Stimulated activated CD8-positive, alpha-beta memory T cell treated with anti-CD3 and anti-CD28 coated beads, Interleukin-7, amount 100 ng/mL, for 1 hour (primary cell): ENCODE measurements around the gene CHAT.

ENCODE experiments used
- DNase-seq, 2 donors: peaks; one replicate each; pipeline ENCODE4 v3.0.0-alpha.2; 2020; ENCODE audit warnings: low read depth in 2 of 2

Gene CHAT

GRCh38 chr10:49613882-49614241, at the start of gene CHAT:
Gene CHAT (plus strand): TSS chr10:49614037. CDS start chr10:49614190, 153 bp downstream.
- no peak for DNase-seq

DNA sequence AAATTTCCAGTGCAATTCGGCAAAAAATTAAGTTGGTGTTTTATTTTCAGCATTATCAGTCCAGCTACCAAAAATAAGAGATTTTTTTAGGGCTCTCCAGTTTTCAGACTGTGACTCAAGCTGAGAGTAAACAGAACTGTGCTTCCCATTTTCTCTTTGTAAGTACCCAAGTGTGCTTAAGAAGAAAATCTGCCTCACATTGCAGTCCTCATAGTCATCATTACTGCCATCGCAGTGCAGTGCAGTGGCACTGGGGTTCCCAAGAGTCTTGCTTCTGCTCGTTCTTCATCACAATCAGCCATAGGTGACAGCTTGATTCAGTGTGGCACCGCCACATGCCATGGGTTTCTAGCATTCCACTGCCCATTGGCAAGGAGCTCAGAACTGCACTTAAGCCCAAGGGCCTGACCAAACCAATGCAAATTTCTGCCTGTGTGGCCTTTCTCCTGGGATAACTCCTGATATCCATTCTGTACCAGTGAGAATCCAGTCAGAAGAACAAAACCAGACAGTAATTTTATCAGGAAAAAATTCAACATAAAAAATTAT, 49.3 kb upstream of the CHAT start:
- DNase-seq = no peak

DNA sequence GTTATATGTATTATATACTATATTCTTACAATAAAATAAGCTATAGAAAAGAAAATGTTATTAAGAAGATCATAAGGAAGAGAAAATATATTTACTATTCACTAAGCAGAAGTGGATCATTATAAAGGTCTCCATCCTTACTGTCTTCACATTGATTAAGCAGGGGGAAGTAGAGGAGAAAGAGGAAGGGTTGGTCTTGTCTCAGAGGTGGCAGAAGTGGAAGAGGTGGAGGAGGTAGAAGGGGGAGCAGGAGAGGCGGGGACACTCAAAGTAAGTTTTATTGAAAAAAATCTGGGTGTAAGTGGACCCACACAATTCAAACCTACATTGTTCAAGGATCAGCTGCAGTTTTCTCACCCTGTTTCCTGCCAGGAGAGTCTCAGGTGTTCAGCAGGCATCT, 46.0 kb upstream of the CHAT start:
- no peak for DNase-seq

GRCh38 chr10:49568235-49568634, 45.6 kb upstream of the CHAT start:
- DNase-seq = no peak

DNA sequence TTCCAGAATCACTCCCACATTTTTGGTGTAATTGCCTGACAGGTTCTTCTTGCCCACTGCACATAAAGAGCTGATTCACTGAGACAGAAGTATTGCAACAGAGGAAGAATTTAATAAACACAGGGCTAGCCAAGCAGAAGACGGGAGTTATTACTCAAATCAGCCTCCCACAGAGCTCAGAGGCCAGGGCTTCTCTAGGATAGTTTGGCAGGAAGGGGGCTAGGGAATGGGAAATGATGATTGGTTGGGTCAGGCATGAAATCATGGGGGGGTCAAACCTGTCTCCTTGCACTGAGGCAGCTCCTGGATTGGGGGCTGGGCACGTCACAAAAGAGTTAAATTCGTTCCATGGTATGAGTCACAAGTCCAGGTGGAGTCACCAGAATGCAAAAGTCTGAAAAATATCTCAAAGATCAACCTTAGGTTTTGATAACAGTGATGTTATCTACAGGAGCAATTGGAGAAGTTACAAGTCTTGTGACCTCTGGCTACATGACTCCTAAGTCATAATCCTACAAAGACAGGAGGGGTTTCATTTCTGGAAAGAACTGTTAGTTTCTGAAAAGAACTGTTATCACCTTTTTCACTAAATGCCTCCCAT, 44.7 kb upstream of the CHAT start:
- DNase-seq = no peak

GRCh38 chr10:49571388-49571787, 42.4 kb upstream of the CHAT start:
- no peak for DNase-seq

- DNase-seq = no peak
Observed at GRCh38 chr10:49572594-49573114, 41.2 kb upstream of the CHAT start.

DNA sequence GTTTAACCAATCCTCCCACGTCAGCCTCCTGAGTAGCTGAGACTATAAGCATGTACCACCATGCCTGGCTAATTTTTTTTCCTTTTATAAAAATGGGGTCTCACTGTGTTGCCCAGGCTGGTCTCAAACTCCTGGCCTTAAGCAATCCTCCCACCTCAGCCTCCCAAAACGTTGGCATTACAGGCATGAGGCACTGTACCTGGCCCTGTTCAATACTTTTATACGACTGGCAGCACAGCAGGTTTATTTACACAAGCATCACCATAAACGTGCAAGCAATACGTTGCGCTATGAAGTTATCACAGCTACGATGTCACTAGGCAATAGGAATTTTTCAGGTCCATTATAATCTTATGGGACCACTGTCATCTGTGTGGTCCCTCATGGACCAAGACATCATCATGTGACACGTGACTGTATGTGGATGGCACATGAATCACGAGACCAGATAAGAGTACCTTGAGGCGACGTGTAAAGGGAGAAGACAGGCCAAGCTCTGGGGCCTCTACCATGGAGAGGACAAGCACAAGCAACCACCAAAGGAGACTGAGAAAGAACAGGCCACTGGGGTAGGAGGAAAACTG, 38.3 kb upstream of the CHAT start:
- no peak for DNase-seq

- DNase-seq = no peak
Observed at GRCh38 chr10:49577182-49577925, 36.5 kb upstream of the CHAT start.

GRCh38 chr10:49578392-49578791, 35.4 kb upstream of the CHAT start:
- DNase-seq = no peak

GRCh38 chr10:49579621-49580020, 34.2 kb upstream of the CHAT start:
- DNase-seq = no peak

DNA sequence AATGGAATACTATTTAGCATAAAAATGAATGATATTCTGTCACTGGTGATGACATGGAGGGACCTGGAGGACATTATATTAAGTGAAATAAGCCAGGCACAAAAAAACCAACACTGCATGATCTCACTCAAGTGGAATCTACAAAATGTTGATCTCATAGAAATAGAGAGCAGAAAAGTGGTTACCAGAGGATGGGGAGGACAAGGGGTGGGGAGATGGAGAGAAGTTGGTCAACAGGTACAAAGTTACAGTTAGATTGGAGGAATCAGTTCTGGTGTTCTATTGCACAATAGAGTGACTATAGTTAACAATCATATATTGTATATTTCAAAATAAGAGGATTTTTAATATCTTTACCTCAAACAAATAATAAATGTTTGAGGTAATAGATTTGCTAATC, 28.4 kb upstream of the CHAT start:
- no peak for DNase-seq

GRCh38 chr10:49587981-49588380, 25.9 kb upstream of the CHAT start:
- no peak for DNase-seq

DNA sequence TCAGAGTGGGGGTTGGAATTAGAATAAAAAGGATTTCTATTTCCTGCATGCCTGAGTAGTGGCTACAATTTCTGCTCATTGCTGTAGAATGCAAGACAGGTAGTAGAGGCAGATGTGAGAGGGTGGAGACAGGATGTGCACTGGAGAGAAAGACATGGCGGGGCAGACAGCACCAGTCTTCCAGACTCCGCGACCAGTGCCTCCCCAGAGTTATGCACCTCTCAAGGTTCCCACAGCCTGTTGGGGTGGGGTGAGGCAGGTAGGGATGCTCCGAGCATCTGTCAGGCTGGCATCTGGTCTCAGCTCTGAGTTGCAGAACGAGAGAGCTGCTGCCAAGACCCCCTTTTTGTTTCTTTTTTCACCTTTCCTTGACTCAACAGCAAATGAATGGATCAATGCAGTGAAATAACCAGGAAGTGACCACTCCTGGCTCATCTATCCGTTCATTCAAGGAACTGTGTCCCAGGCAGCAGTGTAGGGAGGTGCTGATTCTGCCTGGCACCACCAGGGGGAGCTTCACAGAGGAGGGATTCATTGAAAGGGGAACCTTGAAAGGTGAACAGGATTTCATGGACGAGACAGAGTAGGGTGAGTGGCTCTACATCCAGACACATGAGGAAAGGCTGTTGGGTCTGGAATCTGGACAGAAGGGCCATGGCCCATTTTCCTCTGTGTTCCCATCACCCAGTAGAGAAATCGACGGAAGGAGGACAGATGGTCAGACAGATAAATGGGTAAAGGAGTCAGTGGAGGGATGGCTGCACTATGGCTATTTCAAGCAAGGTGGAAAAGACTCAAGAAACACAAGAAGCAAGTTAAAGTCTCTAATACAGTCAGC, 20.9 kb upstream of the CHAT start:
- peak; percentile 5 to 25 for DNase-seq

- DNase-seq = no peak
Observed at GRCh38 chr10:49593564-49593875, 20.3 kb upstream of the CHAT start.

DNA sequence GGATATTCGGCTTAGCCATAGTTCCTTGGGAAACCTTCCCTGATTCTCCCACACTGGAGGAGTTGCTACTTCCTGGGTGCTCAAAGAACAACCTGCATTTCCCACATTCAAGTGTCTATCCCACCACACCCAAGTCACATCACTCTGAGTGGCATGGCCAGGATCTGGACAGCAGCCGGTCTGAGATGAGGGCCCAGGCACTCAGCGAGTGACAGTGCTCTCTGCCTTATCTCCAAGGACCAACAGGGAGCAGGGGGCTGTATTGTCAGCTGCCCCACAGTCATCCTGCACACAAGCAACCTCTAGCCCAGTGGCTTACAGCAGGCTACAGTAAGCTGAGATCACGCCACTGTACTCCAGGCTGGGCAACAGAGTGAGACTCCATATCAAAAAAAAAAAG, 19.8 kb upstream of the CHAT start:
- DNase-seq = no peak

GRCh38 chr10:49594594-49594993, 19.2 kb upstream of the CHAT start:
- DNase-seq = no peak

DNA sequence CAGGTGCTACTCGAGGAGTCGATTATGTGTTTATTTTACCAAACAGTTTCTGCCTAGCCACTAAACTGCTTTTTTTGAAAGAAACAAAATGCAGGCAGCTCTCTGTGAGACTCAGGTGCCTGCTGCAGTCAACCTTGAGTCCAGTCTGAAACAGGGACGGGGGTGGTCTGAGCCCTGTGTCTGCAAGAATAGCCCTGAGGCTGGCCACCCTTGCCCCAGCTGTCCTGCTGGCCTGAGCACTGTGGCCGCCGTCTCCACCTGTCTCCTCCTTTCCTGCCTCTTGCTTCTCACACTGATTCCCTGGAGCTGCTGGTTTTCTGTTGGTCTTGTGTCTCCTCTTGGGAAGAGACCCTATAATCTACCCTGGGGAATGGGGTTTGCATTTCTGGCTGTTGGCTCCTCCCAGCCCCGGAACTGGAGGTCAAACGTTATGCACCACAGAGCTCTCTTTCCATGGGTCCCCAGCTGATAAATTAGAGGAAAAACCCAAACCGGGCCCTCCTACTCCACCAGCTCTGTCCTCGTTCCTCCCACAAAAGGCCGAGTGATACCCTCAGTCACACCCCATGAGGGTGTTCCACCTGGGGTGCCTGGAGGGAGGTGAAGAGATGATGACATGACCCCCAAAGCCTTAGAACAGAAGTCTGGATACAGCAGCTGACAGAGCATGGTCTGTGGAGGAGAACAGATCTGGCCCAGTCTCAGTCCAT, 18.7 kb upstream of the CHAT start:
- no peak for DNase-seq

DNA sequence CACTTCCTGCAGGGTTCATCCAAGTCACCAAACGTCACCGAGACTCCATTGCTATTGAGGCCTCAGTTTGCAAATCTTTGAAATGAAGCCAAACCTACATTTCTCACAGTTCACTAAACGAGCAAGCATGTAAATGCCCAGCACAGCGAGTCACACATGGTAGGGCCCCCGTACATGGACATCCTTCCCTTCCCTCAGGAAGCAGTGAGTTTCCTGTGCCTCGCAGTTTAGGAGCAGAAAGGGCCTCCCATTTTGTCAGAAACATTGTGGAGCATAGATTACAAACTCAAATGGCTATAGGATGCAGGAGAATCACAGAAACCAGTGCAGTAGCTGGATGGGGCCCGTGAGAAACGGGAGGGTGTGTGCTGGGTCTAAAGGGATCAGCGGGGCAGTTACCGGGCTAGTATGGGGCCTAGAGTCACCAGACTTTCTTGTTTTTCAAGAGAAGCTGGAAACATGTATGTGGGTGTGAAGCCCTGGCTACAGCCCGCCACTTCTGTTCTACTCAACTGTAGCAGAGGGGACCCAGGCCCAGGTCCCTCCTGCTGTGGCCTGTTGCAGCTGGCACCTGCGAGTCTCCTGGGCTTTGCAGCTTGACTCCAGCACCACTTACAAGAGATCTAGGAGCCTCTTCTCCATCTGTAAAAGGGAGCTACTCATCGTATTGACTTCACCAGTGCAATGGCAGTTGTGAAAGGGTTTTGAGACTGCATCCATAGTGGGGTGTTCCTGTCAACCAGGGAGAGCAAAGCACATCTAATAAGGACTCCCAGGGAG, 17.9 kb upstream of the CHAT start:
- DNase-seq = no peak

DNA sequence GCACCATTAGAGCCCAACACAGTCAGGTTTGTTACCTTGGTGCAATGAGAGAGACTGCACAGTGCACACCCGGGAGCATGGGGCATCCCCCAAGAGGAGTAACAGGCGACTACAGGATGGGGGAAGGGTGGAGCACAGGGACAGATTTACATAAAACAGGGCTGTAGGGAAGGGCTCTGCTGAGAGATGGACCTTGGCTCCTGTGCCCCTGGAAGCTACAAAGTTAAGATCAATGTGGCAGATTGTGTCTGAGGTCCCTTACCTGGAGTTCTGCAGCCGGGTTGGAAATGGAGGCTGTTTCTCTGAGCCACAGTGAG, 17.4 kb upstream of the CHAT start:
- DNase-seq = no peak

DNA sequence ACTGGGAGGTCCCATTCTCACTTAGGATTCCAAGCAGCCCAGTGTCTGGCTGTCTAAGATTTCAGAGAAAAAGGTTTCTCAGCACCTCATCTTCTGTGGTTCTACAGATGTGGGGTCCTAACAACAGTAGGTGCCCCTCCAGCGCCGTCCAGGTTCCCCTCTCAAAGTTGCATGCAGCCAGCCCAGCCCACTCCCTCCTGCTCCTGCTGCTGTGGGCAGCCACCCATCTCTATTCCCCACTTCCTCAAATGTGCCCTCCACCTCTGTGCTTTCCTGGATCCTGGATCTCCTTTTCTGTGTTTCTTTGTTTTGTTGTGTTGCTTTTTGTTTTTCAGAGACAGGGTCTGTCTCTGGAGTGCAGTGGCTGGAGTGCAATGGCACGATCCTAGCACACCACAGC, 17.0 kb upstream of the CHAT start:
- no peak for DNase-seq
